SK-N-DZ (cell line): ENCODE measurements around the gene ZNF784. TPM values are rescaled to one million over a fixed set of nuclear protein-coding genes. Genes with fewer than 3 reads are reported as not detected.

ENCODE experiments used
- DNase-seq: peaks from one replicate; pipeline ENCODE4 v3.0.0-alpha.2; 2015; ENCODE audit warnings: low spot score
- polyA plus RNA-seq, 2 experiments: library from polyadenylated mRNA; depleted of rRNA; stranded (reverse); fragments of >200 nt; gene quantifications; 2 replicates each; pipeline ENCODE4 v1.2.3, GENCODE V29; 2014

Gene ZNF784
- polyA plus RNA-seq (2014; cell fraction: cytosol; rRNA removed): 1.7 and 2.9 TPM in 2 replicates
- 1.5 and 1.7 TPM in 2 replicates for polyA plus RNA-seq (2014; cell fraction: nucleus; rRNA removed)

DNA sequence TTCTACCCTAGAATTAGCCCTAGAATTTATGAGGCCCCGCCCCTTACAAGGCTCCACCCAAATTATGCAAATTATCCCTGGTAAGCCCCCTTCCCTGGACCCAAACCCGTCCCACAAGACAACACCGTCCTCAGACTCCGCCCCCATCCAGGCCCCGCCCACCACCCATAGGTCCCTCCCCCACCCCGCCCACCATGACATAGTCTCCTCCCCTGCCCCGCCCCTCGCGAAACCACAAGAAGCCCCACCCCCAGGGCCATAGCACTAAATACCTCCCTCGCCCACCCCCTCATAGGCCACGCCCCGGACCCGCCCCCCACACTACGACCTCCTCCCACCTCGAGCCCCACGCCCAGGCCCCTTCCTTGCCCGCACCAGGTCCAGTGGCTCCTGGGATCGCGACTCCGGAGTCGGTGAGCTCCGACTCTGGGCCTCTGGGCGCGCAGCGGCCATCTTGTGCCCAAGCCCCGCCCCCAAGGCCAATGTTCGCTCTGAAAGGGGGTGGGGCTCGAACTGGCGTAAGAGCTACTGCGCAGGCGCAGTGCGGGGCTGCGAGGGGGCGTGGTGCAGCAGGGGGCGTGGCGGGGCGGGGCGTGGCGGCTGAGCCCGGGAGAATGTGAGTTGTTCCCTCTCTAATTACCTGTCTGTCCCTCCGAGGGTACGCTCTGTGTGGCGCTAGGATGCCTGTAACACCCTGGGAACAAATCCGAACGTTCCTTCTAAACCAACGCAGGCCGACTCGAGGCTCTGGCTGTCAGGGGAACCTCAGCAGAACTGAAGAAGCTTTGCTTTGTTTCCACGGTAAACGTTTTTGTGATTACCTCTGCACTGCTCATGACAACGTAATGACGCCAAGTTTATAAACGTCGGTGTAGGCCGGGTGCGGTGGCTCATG lies at the start of gene ZNF784:
Gene ZNF784, minus strand, starts transcription at position 458 of the 895 bp plus-strand sequence. Its CDS starts 5 bp downstream, at position 453.
- peak; percentile 83 for DNase-seq

GRCh38 chr19:55673889-55674288 lies 49.5 kb upstream of the ZNF784 start:
- DNase-seq: no peak

GRCh38 chr19:55673465-55673864 lies 49.1 kb upstream of the ZNF784 start:
- DNase-seq: no peak

GRCh38 chr19:55672418-55672817 lies 48.1 kb upstream of the ZNF784 start:
- DNase-seq: no peak

DNA sequence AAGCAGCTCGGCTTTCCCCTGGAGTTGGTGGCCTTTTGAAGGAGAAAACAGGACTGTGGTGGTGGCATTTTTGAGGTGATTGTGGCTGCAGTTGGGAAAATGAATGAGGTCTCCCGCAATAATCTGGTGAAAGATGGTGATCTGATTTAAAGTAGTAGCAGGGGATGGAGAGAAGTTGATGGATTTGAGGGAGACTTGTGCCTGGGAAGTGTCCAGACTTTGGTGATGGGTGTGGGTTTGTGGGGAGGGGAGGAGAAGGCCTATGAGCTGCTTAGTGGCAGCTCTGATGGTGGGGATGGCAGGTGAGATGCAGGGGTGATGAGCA lies 46.6 kb upstream of the ZNF784 start:
- no peak for DNase-seq

GRCh38 chr19:55670280-55671053 lies 46.1 kb upstream of the ZNF784 start:
- DNase-seq: no peak

DNA sequence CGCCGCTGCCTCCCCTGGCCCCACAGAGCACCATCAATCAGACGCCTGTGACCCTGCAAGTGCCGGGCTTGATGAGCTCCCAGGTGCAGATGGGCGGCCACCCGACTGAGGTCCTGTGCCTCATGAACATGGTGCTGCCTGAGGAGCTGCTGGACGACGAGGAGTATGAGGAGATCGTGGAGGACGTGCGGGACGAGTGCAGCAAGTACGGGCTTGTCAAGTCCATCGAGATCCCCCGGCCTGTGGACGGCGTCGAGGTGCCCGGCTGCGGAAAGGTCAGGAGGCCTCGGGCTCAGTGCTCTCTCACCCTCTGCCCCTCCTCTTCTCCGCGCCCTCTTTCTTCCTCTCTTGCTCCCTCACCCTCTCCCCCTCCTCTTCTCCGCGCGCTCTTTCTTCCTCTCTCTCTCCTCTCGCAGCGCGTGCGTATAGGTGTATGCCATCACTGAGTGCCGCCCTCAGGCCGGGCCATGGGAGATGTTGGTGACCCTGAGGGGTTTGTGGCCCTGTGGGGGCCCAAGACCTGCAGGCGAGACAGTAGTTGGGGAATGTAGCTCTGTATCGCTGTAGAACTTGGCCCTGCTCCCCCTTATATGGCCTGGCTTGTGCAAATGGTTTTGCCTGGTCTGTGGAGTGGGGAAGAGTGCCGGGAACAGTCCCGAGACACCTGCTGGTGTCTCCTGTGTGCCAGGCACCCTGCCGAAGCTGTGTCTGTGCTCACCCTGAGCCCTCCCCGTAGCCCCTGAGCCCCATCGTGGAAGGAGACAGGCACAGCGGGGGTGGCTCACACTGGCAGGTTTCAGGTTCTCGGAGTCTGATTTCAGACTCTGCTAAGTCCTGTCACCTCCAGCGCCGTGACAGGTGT lies 45.3 kb upstream of the ZNF784 start:
- no peak for DNase-seq

GRCh38 chr19:55668603-55669348 lies 44.4 kb upstream of the ZNF784 start:
- no peak for DNase-seq

- DNase-seq: no peak
Measured at GRCh38 chr19:55667958-55668357, 43.6 kb upstream of the ZNF784 start.

DNA sequence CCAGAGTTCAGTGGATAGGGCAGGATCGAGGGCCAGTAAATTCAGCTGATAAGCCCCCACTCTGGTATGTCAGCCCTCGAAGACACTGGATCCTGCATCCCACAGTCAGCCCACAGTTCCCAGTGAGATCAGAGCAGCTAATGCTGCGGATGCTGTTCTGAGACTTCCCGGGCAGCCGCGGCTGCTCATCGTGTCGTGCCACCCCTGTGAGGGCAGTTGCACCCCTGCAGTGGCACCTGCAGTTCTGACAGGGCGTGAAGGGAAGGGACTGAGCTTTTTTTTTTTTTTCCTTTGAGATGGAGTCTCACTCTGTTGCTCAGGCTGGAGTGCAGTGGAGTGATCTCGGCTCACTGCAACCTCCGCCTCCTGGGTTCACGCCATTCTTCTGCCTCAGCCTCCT lies 43.1 kb upstream of the ZNF784 start:
- no peak for DNase-seq

- DNase-seq: no peak
Measured at GRCh38 chr19:55667006-55667381, 42.6 kb upstream of the ZNF784 start.

- DNase-seq: no peak
Measured at GRCh38 chr19:55666343-55667005, 42.1 kb upstream of the ZNF784 start.

DNA sequence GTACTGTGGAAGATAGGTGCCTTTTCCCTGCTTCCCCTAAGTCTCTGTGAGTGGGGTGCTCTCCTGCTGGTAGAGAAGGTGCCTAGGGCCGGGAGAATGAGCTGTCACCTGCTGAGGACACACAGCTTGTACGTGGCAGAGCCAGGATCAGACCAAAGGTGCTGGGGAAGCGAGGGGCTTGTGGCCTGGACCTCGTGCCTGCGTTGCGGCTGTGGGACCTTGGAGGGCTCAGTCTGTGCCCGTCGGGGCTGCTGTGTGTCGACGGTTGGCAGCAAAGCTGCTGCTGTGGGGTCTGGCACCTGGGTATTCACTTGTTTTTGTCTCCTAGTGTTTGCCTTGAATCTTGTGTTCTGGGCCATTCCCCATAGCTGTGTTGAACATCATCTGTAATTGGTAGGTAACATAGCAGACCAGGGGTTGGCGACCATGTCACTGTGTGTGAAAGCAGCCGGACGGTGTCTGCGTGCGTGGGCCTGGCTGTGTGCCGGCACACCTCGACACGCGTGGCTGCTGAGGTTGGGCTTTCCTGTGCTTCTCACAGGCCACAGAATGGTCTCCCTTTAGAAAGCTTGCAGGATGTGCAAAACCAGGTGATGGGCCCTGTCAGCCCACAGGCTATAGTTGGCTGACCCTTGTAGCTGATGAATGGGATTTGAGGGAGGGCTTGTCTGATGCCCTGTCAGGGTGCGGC lies 39.6 kb upstream of the ZNF784 start:
- DNase-seq: no peak

- DNase-seq: no peak
Measured at GRCh38 chr19:55661826-55662225, 37.5 kb upstream of the ZNF784 start.

- DNase-seq: no peak
Measured at GRCh38 chr19:55660991-55661390, 36.6 kb upstream of the ZNF784 start.

DNA sequence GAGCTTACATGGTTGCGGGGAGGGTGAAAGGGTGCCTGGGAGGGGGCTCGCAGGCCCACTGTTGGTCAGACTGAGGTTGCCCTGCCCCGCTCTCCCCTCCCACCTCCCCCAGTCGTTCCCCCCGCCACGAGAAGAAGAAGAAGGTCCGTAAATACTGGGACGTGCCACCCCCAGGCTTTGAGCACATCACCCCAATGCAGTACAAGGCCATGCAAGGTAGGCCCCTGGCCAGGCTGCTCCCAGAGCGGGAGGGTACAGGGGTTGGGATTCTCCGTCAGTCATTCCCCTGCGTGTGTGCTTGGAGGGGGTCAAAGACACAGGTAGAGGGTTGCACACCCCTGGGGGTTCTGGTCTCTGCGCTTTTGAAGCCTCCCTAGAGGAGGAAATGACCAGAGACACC lies 36.0 kb upstream of the ZNF784 start:
- no peak for DNase-seq

DNA sequence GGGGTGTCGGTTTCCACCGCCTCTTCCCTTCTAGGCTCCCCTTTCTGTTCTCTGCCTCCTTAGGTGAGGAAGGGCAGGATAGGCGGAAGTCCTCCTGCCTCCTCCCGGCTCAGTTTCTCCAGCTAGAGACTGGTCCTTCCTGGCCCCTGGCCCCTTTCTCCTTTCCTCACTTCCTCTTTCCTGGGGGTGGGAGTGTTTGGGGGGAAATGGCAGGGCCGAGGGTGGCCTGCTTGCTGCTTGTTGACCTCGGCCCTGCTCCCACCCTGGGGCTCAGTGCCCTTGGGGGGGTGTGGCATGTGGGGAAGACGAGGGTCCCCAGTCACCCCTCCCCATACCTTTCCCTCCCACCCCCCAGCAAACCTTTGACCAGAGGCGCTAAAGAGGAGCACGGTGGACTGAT lies 35.5 kb upstream of the ZNF784 start:
- DNase-seq: no peak

- DNase-seq: no peak
Measured at GRCh38 chr19:55658846-55659459, 34.6 kb upstream of the ZNF784 start.

DNA sequence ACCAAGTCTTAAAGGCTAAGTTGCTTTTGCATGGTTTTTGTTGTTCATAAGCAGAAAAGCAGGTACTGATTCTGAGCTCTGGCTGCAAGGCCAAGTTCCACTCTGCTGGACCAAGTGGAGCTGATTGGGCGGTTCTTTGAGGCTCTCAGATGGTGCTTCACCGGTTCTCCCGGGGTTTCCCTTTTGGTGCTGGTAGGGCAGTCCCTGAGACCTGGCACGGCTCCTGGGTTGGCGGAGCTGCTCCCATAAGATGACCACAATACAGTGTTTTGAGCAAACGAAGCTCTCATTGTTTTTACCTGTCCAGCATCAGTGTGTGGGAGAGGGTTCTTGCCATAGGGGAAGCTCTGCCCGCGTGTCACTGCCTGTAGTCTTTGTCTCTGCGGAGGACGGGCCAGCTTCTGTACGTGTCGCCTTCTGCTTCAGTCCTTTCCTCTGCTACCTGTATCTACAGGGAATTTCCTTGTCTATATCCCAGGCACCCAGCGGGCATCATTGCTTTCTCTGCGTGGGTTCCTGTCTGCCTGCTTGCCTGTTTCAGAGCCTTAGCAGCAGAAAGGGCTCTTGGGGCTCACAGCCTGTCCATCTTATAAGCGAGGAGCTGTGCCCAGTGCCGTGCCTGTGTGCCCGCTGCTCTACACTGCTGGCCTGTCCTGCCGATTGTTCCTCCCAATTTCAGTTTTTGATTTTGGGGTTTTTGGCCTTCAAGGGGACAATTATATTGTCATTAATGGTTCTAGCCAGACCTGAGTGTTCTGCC lies 32.8 kb upstream of the ZNF784 start:
- DNase-seq: no peak
